ENCODE results near the gene TMEM86B. TPM values are rescaled to one million over a fixed set of nuclear protein-coding genes. Genes with fewer than 3 reads are reported as not detected.
A peak's percentile ranks its signal among the peaks of the same experiment; 100 is the strongest.

Gene TMEM86B
- total RNA-seq, 1 experiment from 2014 or later: 18.4 TPM

DNA sequence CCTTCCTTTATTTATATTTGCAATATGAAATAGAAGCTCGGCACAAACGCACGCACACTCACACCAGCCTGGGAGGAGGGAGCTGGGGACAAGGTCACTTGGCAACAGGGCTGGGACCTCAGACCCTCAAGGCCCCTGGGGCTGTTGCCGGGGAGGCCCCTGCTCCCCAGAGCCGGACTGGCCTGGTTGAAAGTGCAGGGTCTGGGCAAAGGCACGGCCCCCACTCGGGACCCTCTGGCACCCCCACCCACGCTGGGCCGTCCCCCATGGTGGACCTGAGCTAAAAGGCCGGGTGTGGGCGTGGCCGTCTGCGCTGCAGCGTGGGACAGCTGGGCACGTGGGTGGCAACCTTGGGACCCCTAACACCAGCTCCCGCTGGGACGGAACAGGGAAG, 1.2 kb upstream of the TMEM86B start:
- Histone ChIP-seq H3K9me2 (ENCODE audit: insufficient read depth) (no peaks in the 10 kb centered on the region), H3K27ac (no peak overlapping the region), H3F3A (ENCODE audit: insufficient read depth, low read depth) (peaks cover 11% of the 10 kb centered on the region; the same call in 1 of the 2 replicates), H2AFZ (no peak overlapping the region), H3K36me3 (ENCODE audit: low read depth) (peaks cover 8% of the 10 kb centered on the region; the same call in 1 of the 2 replicates), H3K4me1 (replicated peaks; ENCODE audit: insufficient read depth) (no peaks in the 10 kb centered on the region), H4K20me1 (ENCODE audit: insufficient read depth) (peaks cover 54% of the 10 kb centered on the region), H3K9me3 (ENCODE audit: insufficient read depth, low read depth) (no peaks in the 10 kb centered on the region), H3K79me2 (ENCODE audit: low read depth) (no peaks in the 10 kb centered on the region), H3K27me3 (ENCODE audit: insufficient read depth, low read depth) (no peaks in the 10 kb centered on the region), H3K4me3 (no peak overlapping the region), H3K4me2 (no peak overlapping the region)
- ChIA-PET POLR2A (ENCODE audit: unreplicated experiment) (no interaction called here), CTCF (no interaction called here)
- BruUV-seq (replicated peaks): TSS peak; percentile 74
- no peak for DNase-seq
- intact Hi-C loops (cut with micrococcal nuclease; ENCODE audit: unreplicated experiment): no loop called here
- no peak for TF ChIP-seq EZH2 (IDR thresholded peaks at IDR 0.05; ENCODE audit: low read depth)
- TF ChIP-seq, protein P1, sequence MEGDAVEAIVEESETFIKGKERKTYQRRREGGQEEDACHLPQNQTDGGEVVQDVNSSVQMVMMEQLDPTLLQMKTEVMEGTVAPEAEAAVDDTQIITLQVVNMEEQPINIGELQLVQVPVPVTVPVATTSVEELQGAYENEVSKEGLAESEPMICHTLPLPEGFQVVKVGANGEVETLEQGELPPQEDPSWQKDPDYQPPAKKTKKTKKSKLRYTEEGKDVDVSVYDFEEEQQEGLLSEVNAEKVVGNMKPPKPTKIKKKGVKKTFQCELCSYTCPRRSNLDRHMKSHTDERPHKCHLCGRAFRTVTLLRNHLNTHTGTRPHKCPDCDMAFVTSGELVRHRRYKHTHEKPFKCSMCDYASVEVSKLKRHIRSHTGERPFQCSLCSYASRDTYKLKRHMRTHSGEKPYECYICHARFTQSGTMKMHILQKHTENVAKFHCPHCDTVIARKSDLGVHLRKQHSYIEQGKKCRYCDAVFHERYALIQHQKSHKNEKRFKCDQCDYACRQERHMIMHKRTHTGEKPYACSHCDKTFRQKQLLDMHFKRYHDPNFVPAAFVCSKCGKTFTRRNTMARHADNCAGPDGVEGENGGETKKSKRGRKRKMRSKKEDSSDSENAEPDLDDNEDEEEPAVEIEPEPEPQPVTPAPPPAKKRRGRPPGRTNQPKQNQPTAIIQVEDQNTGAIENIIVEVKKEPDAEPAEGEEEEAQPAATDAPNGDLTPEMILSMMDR (conservative IDR thresholded peaks at IDR 0.05): no peak

DNA sequence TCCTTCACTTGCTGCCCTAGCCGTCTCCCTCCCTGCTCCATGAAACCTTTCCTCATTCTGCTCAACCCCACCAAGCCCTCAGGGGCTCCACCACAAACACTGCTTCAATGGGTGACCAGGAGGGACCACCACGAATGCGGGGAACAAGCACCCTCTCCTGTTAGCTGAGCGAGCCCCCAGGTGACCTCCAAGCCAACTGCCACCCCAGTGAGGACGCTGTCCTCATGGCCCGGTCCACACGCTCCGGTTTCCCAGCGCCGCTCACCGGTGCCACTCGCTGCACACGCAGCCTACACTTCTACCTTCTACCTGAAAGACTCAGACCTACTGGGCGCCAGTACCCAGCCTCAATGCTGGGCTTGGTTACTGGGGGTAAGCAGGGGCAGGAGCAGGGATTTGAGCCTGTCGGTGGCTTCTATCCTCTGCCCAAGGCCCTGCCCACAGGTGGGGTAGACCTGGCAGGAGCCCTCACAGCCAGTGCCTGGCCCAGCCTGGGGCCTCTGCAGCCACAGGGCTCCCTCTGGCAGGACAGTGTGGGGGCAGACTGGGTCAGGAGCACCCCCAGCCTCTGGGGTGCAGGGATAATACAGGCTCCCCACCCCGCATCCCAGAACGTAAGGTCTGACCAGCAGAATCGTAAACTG, 704 bp upstream of the TMEM86B start:
- Histone ChIP-seq H3K79me2 (ENCODE audit: low read depth) (no peaks in the 10 kb centered on the region), H3K27me3 (ENCODE audit: insufficient read depth, low read depth) (no peaks in the 10 kb centered on the region), H3K4me2 (no peak overlapping the region), H3K4me1 (replicated peaks; ENCODE audit: insufficient read depth) (no peaks in the 10 kb centered on the region), H3K36me3 (ENCODE audit: low read depth) (peaks cover 8% of the 10 kb centered on the region; the same call in 1 of the 2 replicates), H3K9me2 (ENCODE audit: insufficient read depth) (no peaks in the 10 kb centered on the region), H2AFZ (no peak overlapping the region), H3F3A (ENCODE audit: insufficient read depth, low read depth) (peaks cover 6% of the 10 kb centered on the region; the same call in 1 of the 2 replicates), H4K20me1 (ENCODE audit: insufficient read depth) (peaks cover 53% of the 10 kb centered on the region), H3K27ac (no peak overlapping the region), H3K4me3 (no peak overlapping the region), H3K9me3 (ENCODE audit: insufficient read depth, low read depth) (no peaks in the 10 kb centered on the region)
- ChIA-PET POLR2A (ENCODE audit: unreplicated experiment) (no interaction called here), CTCF (no interaction called here)
- DNase-seq: no peak
- TF ChIP-seq, protein P1 (conservative IDR thresholded peaks at IDR 0.05): no peak
- TF ChIP-seq EZH2 (IDR thresholded peaks at IDR 0.05; ENCODE audit: low read depth): no peak
- intact Hi-C loops (cut with micrococcal nuclease; ENCODE audit: unreplicated experiment): no loop called here
- no TSS peak for BruUV-seq (replicated peaks)

DNA sequence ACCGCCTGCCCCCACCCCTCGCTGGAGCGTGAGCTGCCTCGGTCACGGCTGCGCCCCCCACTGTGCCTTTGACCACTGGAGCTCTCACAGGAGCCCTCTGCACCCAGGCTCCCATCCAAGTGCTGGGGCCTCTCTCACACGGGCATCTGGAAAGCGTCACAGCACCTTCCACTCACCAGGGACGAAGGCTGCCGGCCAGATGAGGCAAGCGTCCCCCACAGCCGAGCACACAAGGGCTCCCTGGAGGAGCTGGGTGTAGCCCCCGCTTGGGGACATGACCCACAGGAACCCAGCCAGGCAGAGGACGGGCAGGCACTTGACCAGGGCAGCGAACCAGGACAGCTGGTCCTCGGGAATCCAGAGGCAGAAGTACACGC, 560 bp downstream of the TMEM86B start:
- Histone ChIP-seq H3F3A (ENCODE audit: insufficient read depth, low read depth) (peaks cover 5% of the 10 kb centered on the region; the same call in 1 of the 2 replicates), H3K9me3 (ENCODE audit: insufficient read depth, low read depth) (no peaks in the 10 kb centered on the region), H3K79me2 (ENCODE audit: low read depth) (no peaks in the 10 kb centered on the region), H3K4me3 (no peak overlapping the region), H3K9me2 (ENCODE audit: insufficient read depth) (no peaks in the 10 kb centered on the region), H3K4me2 (no peak overlapping the region), H3K27ac (no peak overlapping the region), H3K36me3 (ENCODE audit: low read depth) (peaks cover 8% of the 10 kb centered on the region; the same call in 1 of the 2 replicates), H3K4me1 (replicated peaks; ENCODE audit: insufficient read depth) (no peaks in the 10 kb centered on the region), H2AFZ (no peak overlapping the region), H4K20me1 (ENCODE audit: insufficient read depth) (peaks cover 47% of the 10 kb centered on the region), H3K27me3 (ENCODE audit: insufficient read depth, low read depth) (no peaks in the 10 kb centered on the region)
- CTCF ChIA-PET: no interaction called here
- POLR2A ChIA-PET (ENCODE audit: unreplicated experiment): interaction anchor here (0.5 kb wide), 1 partner anchor 96 kb away, joined by 7 read pairs; no protein-coding TSS in a partner anchor
- TF ChIP-seq, protein P1 (conservative IDR thresholded peaks at IDR 0.05): no peak
- intact Hi-C loops (cut with micrococcal nuclease; ENCODE audit: unreplicated experiment): no loop called here
- BruUV-seq (replicated peaks): no TSS peak
- DNase-seq: no peak

All from PC-9 (cell line).